ENCODE measurements around the gene ISM1.

The ISM1 gene

DNA sequence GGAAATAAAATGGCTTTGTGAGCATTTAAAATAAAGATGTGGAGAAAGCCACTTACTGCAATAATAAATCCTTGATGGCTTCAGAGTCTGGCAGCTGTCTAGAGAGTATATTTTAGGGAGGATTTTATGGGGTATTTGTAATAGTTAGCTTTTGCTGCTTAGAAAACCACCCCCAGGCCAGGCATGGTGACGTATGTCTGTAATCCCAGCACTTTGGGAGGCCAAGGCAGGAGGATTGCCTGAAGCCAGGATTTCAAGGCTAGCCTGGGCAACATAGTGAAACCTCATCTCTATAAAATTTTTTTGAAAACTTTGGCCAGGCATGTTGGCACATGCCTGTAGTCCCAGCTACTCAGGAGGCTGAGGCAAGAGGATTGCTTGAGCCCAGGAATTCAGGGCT lies 63.8 kb downstream of the ISM1 start:
- no peak for DNase-seq

DNA sequence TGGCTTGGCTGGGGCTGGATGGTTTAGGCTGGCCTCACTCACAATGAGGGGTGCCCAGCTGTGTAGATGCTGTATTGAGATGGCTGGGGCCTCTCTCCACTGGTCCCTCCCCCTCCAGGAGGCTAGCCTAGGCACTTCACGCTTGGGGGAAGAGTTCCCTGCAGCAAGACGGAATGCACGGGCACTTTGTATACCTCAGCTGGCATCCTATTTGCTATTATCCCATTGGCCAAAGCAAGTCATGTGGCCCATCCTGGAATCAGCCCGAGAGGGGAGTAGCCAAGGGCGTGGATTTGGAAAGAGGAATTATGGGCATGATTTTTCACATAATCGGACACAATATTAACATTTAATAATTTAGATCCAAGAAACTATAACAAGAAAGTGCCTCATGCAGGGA lies 64.3 kb downstream of the ISM1 start:
- no peak for DNase-seq

DNA sequence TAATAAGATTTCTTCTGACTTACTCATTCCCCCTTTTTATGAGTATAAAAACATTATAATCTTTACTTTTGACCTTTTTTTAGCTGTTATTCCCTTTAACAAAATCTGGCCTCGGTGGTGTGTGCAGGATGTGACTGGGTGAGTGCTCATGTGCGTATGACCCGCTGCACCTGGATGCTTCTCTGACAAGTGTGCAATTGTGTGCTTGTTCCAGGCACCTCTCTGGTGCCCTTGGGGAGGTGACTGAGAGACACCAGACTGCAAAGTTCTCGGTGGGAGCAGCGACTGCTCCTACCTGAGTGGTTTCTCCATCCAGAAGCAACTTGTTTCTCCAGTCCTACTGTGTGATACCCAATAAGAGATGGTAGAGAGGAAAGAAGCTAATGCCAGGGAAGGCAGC lies 65.0 kb downstream of the ISM1 start:
- no peak for DNase-seq

DNA sequence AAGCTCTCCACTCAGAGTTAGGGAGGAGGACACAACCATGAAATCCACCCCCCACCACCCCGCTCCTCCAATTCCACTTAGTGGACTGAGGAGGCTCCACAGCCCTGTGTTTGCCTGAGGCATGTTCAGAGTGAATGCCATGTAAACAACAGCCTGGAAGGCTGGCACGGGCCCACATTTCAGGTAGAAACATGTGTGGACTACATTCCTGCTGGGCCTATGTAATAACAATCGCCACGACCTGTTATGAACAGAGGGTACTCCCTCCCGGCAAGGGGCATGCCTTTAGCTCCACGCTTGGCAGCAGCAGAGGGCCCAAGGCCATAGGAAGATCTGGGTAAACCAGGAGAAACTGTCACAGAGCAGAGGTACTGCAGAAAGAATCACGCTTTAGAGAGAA lies 65.5 kb downstream of the ISM1 start:
- no peak for DNase-seq

DNA sequence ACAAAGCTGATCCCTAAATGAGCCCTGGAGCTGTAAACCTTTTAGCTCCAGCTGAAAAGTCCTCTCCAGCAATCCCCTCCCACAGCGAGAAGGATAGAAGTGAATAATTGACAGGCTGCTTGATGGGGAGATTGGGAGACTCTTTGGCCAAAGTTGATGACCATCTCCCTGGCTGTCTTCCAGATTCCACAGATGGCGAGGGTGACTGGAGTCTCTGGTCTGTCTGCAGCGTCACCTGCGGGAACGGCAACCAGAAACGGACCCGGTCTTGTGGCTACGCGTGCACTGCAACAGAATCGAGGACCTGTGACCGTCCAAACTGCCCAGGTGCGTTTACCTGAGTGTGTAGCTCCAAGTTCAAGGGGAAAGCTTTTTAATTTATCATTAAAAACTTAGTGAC lies 67.3 kb downstream of the ISM1 start:
- no peak for DNase-seq

DNA sequence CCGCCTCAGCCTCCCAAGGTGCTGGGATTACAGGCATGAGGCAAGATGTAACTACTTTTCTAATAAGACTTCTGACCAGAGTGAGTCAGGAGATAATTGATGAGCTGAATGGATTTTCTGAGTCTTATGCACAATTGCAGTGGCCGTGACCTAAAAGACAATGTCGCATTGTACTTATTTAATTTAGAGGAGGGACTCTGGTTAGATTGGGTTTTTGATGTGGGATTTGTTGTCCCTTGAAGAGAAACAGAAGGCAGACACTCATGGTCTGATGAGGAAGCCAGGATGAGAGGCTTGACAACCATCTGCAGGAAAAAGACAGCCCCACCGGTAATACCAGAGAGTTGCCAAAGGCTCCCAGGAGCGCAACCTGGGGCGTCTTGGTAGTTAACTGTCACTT lies 68.0 kb downstream of the ISM1 start:
- no peak for DNase-seq

DNA sequence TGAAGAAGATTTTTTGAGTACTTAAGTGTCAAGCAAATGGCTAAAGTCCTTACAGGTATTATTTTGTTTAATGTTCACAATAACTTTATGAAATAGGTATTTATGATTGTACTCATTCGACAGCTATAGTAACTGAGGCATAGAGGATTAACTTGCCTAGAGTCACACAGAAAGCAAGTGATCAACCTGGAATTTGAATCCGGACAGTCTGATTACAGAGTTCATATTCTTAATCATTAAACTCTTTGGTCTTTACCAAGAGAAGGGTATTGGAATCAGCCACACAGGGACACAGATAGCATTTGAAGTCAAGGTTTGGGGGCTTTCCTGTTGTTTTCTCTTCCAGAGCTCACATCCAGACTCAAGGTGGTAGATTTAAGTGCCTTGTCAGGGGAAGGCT lies 69.7 kb downstream of the ISM1 start:
- DNase-seq, result no peak

DNA sequence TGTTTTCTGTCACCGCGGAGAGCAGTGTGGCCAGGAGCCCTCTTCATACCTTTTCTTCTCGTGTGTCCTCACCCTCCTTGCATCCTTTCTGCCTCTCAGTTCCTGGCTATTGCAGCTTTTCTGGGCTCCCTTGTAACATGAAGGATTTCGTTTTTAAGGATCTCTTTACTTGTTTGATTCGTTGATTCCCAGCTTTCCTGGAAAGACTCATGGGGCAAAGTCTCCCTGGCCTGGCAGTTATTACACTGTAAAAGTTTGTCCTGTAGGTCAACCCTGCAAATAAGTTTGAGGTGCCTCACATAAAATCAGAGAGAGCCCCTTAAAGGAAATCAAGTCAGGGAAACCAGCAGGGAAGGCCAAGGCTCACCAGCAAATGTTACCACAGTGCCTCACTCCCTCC lies 70.1 kb downstream of the ISM1 start:
- DNase-seq, result no peak

DNA sequence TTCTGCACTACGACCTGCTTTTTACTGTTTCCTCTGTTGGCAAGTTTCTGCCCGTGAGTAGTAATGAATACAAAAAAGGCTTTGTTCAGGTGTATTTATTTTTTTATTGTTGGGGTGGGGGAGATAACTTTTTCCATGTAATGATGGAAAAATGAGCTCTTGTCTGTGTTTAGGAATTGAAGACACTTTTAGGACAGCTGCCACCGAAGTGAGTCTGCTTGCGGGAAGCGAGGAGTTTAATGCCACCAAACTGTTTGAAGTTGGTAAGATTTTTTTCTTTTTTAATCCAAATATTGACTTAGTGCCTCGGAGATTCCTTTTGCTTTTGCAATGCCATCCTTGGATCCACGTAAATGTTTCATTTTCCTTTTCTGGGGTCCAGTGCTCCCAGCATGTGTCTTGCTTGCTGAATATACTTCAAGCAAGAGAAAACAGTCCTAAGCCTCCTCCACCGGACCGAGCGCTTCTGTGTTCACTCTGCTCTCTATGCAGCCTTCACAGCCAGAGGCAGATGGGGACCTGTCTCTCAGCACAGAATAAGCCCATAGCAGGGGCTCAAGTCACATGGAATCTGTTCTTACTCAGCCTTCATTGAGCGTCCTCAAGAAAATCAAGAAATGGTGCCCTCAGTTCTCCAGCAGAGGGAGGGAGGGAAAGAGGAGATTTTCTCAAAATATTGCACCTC lies 71.3 kb downstream of the ISM1 start:
- no peak for DNase-seq

DNA sequence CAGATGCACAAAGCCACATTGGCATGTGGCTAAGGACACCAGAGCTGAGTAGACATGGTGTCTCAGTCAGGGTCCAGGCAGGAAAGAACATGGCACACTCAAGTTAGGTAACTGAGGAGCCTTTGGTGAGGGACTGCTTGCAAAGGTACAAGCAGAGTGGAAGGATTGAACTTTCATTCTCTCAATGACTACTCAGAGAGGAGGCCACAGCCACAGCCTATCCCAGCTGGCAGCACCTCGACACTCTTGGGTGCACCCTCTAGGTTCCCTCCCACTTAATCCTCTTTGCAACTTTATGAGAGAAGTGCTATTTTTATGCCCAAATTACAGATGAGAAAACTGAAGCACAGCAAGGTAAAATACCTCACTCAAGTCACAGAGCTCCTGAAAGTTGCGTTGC lies 73.4 kb downstream of the ISM1 start:
- DNase-seq, result no peak

DNA sequence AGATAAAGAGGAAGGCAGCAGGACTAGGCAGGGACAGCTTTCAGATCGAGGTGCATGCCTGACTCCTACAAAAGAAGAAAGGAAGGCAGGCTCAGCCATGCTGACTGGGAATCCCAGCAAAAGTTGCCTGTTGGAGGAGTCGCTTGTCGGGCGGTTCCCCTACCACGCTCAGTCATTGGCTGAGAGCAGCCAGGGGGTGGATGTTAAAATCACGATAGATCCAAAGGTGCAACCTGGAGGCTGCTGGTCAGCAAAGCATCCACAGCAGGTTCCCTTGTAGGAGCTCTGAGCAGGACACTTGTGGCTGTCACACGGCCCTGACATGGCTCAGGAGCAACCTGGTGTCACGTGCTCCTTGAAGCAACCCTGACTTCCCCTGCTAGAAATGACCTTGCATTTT lies 74.6 kb downstream of the ISM1 start:
- no peak for DNase-seq

DNA sequence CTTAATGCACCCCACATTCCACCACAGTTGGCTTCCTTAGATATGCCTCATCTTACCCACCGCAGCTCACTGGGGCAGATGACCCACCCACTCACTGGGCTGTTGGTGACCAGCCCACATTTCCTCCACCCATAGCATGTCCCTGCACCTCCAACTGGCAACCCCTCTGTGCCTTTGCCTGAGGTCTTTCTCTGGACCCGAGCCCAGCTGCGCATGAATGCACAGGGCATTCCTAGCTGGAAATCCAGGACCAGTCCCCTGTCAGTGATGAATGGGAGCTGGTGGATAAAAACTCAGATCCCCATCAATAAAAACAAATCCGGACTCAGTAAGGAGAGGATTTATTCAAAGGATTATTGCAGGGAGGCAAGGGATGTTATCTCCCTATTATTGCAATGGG lies 75.0 kb downstream of the ISM1 start:
- no peak for DNase-seq

DNA sequence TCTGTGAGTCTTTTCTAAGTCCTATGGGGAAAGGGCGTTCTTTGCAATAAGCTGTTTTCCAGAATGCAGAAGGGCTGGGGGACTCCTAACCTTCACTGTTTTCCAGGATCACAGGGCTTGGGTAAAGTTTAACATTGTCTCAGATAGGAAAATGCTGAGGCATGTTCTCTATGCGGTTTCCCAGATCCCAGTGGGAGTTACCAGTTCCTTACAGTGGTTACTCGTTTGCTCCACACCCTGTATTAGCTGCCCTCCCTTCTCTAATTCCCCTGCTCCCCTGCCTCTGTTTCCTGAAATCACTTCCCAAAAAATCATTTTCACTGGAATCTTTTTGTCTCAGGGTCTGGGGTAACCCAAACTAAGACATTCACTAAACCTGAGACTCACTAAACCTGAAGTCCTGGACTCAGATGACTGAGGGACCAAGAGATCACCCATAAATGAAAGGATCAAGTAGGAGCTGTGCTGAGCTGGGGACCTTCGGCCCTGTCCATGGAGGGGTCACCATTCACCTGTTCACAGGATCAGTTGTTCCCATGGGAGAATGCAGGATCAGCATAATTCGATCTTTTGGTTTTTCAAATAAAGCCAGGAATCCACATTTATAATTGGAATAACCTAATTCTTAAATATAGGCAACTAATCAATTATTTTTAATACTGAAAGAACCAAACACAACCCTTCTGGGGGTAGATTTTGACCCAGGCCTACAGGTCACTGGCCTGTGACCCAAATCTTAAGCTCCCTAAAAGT lies 76.2 kb downstream of the ISM1 start:
- DNase-seq, result no peak

DNA sequence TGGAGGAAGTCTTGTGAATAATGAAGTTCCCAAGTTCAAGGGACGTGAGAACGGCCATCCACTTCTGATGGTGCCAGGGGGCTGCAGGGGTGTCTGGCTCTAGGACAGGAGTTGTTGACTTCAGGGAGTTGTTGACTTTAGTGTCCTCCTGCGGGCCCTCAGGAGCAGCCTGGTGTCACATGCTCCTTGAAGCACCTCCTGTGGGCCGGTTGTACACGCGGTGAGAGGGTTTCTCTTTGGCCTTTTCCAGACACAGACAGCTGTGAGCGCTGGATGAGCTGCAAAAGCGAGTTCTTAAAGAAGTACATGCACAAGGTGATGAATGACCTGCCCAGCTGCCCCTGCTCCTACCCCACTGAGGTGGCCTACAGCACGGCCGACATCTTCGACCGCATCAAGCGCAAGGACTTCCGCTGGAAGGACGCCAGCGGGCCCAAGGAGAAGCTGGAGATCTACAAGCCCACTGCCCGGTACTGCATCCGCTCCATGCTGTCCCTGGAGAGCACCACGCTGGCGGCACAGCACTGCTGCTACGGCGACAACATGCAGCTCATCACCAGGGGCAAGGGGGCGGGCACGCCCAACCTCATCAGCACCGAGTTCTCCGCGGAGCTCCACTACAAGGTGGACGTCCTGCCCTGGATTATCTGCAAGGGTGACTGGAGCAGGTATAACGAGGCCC lies 77.8 kb downstream of the ISM1 start:
- DNase-seq, result no peak

DNA sequence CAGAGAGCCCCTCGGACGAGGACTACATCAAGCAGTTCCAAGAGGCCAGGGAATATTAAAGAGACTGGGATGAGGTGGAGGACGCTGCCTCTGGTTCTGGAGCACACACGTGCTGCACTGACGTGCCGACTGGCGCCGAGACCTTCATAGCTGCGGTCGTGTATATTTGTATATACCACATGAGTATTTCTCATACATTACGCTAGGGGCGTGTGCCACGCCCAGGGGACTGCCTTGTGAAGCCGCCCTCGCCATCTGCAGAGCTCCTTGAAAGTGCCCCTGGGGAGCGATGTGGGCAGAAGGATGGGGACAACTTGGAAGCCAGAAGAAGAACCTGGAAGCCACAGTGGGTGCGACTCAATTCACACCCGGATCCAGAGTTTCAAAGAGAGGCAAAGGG lies 78.3 kb downstream of the ISM1 start:
- no peak for DNase-seq

DNA sequence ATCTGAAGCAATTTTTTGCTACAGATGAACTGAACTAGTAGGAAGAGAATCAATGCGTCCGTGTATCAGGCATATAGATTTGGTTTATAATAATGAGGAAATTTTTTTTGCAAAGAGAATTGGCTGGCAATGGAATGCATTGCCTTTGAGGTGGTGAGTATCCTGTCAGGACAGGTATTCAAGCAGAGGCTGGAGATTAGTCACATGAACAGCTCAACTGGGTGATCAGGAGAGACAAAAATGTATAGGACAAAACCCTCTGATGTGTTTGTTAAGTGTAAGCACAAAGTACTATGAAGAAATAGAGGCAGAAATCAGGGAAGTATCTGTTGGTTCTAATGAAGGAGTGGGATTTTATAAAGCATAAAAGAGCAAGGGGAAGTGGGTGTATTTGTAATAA lies 80.5 kb downstream of the ISM1 start:
- DNase-seq, result no peak

DNA sequence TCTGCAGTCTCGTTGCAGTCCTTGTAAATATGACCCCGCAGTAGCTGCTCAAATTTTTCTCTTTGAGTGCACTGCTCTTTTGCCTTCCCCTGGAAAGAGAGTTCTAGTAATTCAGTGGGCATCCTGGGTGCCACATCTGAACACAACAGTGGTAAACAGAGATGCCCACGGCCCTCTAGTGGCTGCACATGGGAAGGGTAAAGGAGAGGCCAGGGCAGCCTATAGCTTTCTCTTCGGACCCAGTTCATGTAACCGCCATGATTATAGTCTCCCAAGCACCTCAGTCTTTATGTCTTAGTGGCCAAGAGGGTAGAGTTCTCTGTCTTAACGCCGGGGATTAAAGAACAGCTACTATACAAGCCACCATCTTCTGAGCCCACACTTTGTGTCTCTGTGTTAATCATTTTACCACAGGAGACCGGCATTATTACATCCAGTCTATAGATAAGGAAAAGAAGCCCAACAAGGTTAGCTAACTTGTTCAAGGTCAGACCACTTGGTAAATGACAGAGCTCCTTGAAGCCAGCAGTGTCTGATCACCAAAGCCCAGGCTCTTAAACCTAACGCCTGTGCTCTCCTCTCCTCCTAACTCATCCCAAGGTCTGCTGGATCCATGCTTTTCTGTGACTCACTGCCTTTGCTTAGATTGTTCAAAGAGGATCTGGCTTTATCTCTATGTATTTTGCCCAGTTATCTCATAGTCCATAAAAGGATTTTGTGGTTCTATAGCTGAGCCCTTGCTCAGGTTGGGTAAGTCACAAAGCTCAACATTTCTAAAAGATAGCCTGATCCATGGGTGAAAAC lies 81.8 kb downstream of the ISM1 start:
- no peak for DNase-seq

DNA sequence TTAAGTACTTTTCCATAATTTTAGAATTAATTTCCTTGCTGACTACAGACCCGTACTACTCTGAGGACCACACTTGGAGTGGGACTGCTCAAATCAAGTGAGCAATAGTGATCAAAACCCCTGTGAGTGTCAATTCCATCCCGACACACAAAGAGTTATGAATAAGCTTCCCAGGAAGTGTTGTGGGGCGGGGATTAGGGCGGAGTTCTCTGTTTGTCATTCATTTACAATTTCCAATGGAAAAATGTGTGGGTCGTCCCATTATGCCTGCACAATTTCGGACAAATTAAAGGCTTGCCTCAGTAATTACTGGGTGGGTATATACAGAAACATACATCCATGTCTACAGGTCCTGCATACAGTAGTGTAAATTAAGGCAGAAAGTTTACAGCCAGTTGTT lies 84.2 kb downstream of the ISM1 start:
- no peak for DNase-seq

DNA sequence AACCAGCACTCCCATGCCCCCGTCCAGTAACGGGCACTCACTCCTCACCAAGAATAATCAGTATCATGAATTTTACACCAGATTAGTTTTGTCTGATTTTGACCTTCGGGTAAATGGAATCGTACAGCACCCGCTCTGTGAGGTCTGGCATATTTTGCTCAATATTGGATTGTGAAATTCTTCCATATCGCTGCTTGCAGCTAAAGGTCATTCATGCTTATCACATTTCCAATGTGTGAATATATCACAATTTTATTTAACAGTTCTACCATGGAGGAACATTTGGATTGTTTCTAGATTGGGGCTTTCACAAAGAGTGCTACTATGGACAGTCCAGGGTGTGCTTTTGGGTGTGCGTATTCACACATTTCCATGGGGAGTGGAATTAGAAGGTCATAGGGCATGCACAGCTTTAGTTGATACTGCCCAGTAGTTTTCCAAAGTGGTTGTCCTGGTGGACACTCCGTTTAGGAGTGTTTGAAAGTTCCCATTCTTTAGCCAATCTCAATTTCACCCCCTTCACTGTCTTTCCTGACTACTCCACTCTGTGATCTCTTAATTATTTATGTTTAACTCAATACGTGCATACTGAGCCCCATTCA lies 86.6 kb downstream of the ISM1 start:
- no peak for DNase-seq

DNA sequence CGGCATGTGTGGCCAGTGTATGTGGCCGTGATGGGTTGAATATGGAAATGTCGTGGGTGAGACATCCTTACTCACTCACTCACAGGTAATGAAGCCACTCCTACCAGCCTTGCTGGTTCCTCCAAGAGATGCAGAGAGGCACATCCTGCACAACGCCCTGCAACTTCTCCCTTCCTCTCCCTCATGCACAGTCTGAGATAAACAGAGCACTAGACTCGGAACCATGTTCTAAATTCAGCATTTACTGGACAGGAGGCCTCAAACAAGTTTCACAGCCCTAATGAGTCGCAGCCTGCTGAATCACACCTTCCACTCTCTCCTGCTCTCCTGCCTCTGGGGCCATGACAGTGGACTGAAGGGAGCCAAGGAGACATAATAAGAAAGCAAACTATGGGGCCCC lies 91.2 kb downstream of the ISM1 start:
- DNase-seq, result no peak

DNA sequence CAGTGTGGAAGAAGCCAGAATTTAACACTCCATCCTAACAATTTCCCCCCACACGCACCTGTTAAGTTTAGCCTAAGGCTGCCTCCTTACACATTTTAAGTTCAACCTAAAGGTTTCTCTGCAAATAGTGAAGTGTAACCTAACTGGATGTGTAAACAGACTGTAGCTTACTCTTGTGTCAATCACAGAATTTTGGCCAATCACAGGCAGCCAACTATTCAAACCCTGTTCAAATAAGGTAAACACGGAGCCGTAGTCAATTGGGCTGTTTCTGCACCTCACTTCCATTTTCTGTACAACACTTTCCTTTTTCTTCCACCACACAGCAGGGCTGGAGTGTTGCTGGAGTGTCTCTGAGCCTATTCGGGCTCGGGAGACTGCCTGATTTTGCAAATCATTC lies 92.1 kb downstream of the ISM1 start:
- no peak for DNase-seq

DNA sequence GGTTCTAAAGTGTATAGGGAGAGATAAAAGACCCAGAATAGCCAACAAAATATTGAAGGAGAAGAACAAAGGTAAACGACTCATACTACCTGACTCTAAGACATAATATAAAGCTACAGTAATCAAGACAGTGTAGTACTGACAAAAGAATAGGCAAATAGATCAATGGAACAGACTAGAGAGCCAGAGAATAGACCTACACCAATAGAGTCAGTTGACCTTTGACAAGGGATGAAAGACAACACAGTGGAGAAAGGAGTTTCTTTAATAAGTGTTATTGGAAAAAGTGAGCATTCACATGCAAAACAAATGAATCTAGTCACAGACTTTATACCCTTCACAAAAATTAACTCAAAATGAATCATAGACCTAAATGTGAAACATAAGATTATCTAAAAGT lies 96.4 kb downstream of the ISM1 start:
- DNase-seq, result no peak

DNA sequence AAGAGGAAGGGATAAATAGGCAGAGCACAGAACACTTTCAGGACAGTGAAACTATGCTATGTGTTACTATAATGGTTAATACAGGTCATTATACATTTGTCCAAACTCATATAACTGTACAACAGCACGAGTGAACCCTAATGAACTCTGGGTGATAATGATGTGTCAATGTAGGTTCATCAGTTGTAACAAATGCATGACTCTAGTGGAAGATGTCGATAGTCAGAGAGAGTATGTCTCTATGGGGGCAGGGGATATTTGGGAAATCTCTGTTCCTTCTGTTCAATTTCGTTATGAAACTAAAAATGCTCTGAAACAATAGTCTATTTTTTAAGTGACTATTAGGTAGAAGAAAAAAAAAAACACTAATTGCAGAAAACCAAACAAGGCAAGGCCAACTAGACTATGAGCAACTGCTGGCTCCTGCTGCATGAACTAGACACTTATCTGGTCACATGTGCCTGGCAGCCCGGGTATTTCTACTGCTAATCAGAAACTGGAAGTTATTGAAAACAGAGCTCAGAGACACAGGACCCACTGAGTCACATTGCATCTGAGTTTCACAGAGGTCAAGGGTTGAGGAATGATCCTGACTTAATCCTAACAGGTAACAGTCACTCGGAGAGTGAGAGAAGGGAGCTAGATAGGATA lies 97.9 kb downstream of the ISM1 start:
- DNase-seq, result no peak

Data from activated CD4-positive, CD25-positive, alpha-beta regulatory T cell treated with anti-CD3 and anti-CD28 coated beads, Interleukin-2, amount 50 U/mL, for 72 hours (primary cell).